ENCODE measurements around the gene PCDH1.

The PCDH1 gene

GRCh38 chr5:141805874-141806595 is 72.2 kb downstream of the PCDH1 start:
- no peak overlapping the region for H3K4me3 ChIP-seq (ENCODE audit: low read length)
- DNase-seq (ENCODE audit: low read depth): no peak
- no peak for TF ChIP-seq CTCF (conservative IDR thresholded peaks at IDR 0.05; ENCODE audit: low read length)

GRCh38 chr5:141804475-141804874 is 73.7 kb downstream of the PCDH1 start:
- no peak overlapping the region for H3K4me3 ChIP-seq (ENCODE audit: low read length)
- TF ChIP-seq CTCF (conservative IDR thresholded peaks at IDR 0.05; ENCODE audit: low read length): no peak
- no peak for DNase-seq (ENCODE audit: low read depth)
